NCI-H510A treated with DMSO at 0.1 percent for 48 hours (cell line): ENCODE measurements around the gene USP14.

Experiments used
- DNase-seq: peaks from one replicate; lab custom pipeline; 2025; lab: John Stamatoyannopoulos, UW

Gene USP14

GRCh38 chr18:227902-228301 lies 69.5 kb downstream of the USP14 start:
- no peak for DNase-seq

- DNase-seq, result no peak
Observed at GRCh38 chr18:228586-228985, 70.2 kb downstream of the USP14 start.

- DNase-seq, result no peak
Observed at GRCh38 chr18:231563-231962, 73.2 kb downstream of the USP14 start.

GRCh38 chr18:240175-240574 lies 81.8 kb downstream of the USP14 start:
- DNase-seq, result no peak

- DNase-seq, result no peak
Observed at GRCh38 chr18:245282-245847, 87.0 kb downstream of the USP14 start.

GRCh38 chr18:248053-248452 lies 89.7 kb downstream of the USP14 start:
- DNase-seq, result no peak

GRCh38 chr18:250685-251084 lies 92.3 kb downstream of the USP14 start:
- no peak for DNase-seq

GRCh38 chr18:251572-251971 lies 93.2 kb downstream of the USP14 start:
- no peak for DNase-seq

GRCh38 chr18:253121-253520 lies 94.8 kb downstream of the USP14 start:
- DNase-seq, result no peak

GRCh38 chr18:255171-255570 lies 96.8 kb downstream of the USP14 start:
- DNase-seq, result no peak

GRCh38 chr18:260547-260946 lies 102.2 kb downstream of the USP14 start:
- DNase-seq, result no peak

- DNase-seq, result no peak
Observed at GRCh38 chr18:261398-262073, 103.2 kb downstream of the USP14 start.
